ENCODE results near the gene ATP2C2. TPM values are rescaled to one million over a fixed set of nuclear protein-coding genes. Genes with fewer than 3 reads are reported as not detected.
"Not testable (repeated sequence)": the region's sequence is repeated elsewhere in the genome, so short reads cannot be mapped to it uniquely, and the experiment has no call there.

The ATP2C2 gene
- total RNA-seq, 1 experiment from 2014 or later, result 20.3 TPM

- H3K36me3 ChIP-seq (ENCODE audit: control insufficient read depth in 1 of 2, insufficient read depth in 2 of 2, low read length in 2 of 2), result no peaks in the 10 kb centered on the region
- peaks cover 0 to 8% of the 10 kb centered on the region in 2 experiments; a peak in 2 of 4 replicates for H3K4me1 ChIP-seq (ENCODE audit: control insufficient read depth in 1 of 2, insufficient read depth in 2 of 2, low read length in 2 of 2)
- ChIA-PET CTCF (no interaction called here), POLR2A (no interaction called here), RAD21 (ENCODE audit: low non-redundant PET in 1 of 2, low total read pairs in 2 of 2, uncharacterized antibody in 2 of 2, unreplicated experiment in 2 of 2) (no interaction called here)
- no peak overlapping the region for H3K27ac ChIP-seq (ENCODE audit: low read depth, low read length)
- no peaks in the 10 kb centered on the region for H4K20me1 ChIP-seq (ENCODE audit: insufficient read depth)
- peaks cover 4 to 9% of the 10 kb centered on the region in 2 experiments; a peak in 2 of 4 replicates for H3K9me3 ChIP-seq (ENCODE audit: control insufficient read depth in 1 of 2, insufficient read depth in 1 of 2, low read depth in 1 of 2, low read length in 2 of 2)
- H3K9ac ChIP-seq (ENCODE audit: low read length), result no peak overlapping the region
- intact Hi-C loops (cut with micrococcal nuclease), result no loop called here
- H3K79me2 ChIP-seq (ENCODE audit: insufficient read depth, low read length), result no peaks in the 10 kb centered on the region
- no TSS peak for BruUV-seq (replicated peaks)
- H3K27me3 ChIP-seq (ENCODE audit: insufficient read depth, low read length), result no peaks in the 10 kb centered on the region
- H3K9me2 ChIP-seq (ENCODE audit: insufficient read depth), result no peaks in the 10 kb centered on the region
- no peak for DNase-seq (ENCODE audit: low read depth, low spot score)
- H3K4me3 ChIP-seq (replicated peaks in 1 of 2; ENCODE audit: low read depth in 1 of 2, low read length in 2 of 2), result no peak overlapping the region
- H3K4me2 ChIP-seq (ENCODE audit: low read length), result no peak overlapping the region
- no peak for ATAC-seq
- H2AFZ ChIP-seq (ENCODE audit: low read depth, low read length, poor library complexity, severe bottlenecking), result no peak overlapping the region
- no peak for TF ChIP-seq FOSL1 (IDR thresholded peaks at IDR 0.05; ENCODE audit: low read depth)
- no peak for TF ChIP-seq ELF1 (IDR thresholded peaks at IDR 0.05; ENCODE audit: borderline replicate concordance, low read depth)
- no peak for TF ChIP-seq CBX3 (IDR thresholded peaks at IDR 0.05; ENCODE audit: low read depth)
- no peak for TF ChIP-seq TCF7L2 (IDR thresholded peaks at IDR 0.05; ENCODE audit: borderline replicate concordance, extremely low read depth, insufficient read depth, insufficient read length)
- TF ChIP-seq EZH2phosphoT487 (IDR thresholded peaks at IDR 0.05; ENCODE audit: borderline replicate concordance), result no peak
- no peak for TF ChIP-seq SRF (IDR thresholded peaks at IDR 0.05; ENCODE audit: low read depth)
- TF ChIP-seq ATF3 (IDR thresholded peaks at IDR 0.05), result no peak
Observed at GRCh38 chr16:84334482-84334881, 33.9 kb upstream of the ATP2C2 start.

- intact Hi-C loops (cut with micrococcal nuclease); CTCF ChIA-PET; H3K9ac ChIP-seq (ENCODE audit: low read length); H2AFZ ChIP-seq (ENCODE audit: low read depth, low read length, poor library complexity, severe bottlenecking); H3K27ac ChIP-seq (ENCODE audit: low read depth, low read length); H3K9me3 ChIP-seq (ENCODE audit: control insufficient read depth in 1 of 2, insufficient read depth in 1 of 2, low read depth in 1 of 2, low read length in 2 of 2); H3K4me3 ChIP-seq (replicated peaks in 1 of 2; ENCODE audit: low read depth in 1 of 2, low read length in 2 of 2); H3K36me3 ChIP-seq (ENCODE audit: control insufficient read depth in 1 of 2, insufficient read depth in 2 of 2, low read length in 2 of 2); H4K20me1 ChIP-seq (ENCODE audit: insufficient read depth); ATAC-seq; BruUV-seq (replicated peaks); H3K4me1 ChIP-seq (ENCODE audit: control insufficient read depth in 1 of 2, insufficient read depth in 2 of 2, low read length in 2 of 2); H3K27me3 ChIP-seq (ENCODE audit: insufficient read depth, low read length); H3K79me2 ChIP-seq (ENCODE audit: insufficient read depth, low read length); RAD21 ChIA-PET (ENCODE audit: low non-redundant PET in 1 of 2, low total read pairs in 2 of 2, uncharacterized antibody in 2 of 2, unreplicated experiment in 2 of 2); H3K4me2 ChIP-seq (ENCODE audit: low read length); DNase-seq (ENCODE audit: low read depth, low spot score); H3K9me2 ChIP-seq (ENCODE audit: insufficient read depth); POLR2A ChIA-PET: not testable (repeated sequence)
Observed at GRCh38 chr16:84337236-84337635, 31.1 kb upstream of the ATP2C2 start.

All from HCT116 (cell line).